Iris pigment epithelial cell (primary cell): ENCODE measurements around the gene SPZ1.
A peak's percentile ranks its signal among the peaks of the same experiment; 100 is the strongest.
"Not testable (repeated sequence)": the region's sequence is repeated elsewhere in the genome, so short reads cannot be mapped to it uniquely, and the experiment has no call there.

Experiments
- DNase-seq: peaks from one replicate; pipeline ENCODE4 v3.0.0-alpha.2; 2011; ENCODE audit warnings: low read depth

Gene SPZ1

GRCh38 chr5:80319702-80320101 is at the start of gene SPZ1:
Gene SPZ1 (plus strand): TSS chr5:80320002. CDS start chr5:80320216, 214 bp downstream.
- DNase-seq = no peak

DNA sequence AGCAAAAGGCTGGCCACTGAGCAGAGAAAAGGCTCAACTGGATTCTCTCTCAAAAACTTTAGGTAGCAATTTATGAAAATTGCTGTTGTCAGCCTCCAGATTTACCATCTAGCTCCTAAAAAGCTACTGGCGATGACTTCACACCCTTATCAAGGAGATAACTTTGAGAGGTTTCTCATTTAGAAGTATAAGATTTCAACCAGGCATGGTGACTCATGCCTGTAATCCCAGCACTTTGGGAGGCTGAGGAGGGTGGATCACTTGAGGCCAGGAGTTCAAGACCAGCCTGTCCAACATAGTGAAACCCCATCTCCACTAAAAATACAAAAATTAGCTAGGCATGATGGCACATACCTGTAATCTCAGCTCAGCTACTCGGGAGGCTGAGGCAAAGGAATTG is 49.3 kb upstream of the SPZ1 start:
- DNase-seq = not testable (repeated sequence)

- no peak for DNase-seq
These were observed 44.5 kb upstream of the SPZ1 start for GRCh38 chr5:80275347-80275746.

DNA sequence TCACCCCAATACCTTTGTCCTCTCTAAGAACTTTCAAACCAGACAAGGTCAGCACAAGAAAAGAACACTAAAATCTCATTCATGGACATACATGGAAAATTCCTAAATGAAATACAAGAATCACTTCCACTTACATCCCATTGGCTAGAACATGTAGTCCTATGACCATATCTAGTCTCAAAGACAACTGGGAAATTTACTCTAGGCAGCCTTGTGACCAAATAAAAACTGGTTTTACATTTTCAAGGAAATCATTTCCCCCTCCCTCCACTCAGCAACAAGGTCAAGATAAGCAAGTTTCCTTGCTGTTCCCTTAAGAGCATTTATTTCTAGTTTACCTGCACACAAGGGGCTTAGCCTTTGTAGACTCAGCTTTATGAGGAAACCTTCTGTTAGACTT is 43.6 kb upstream of the SPZ1 start:
- DNase-seq = no peak

GRCh38 chr5:80277191-80277590 is 42.6 kb upstream of the SPZ1 start:
- no peak for DNase-seq

DNA sequence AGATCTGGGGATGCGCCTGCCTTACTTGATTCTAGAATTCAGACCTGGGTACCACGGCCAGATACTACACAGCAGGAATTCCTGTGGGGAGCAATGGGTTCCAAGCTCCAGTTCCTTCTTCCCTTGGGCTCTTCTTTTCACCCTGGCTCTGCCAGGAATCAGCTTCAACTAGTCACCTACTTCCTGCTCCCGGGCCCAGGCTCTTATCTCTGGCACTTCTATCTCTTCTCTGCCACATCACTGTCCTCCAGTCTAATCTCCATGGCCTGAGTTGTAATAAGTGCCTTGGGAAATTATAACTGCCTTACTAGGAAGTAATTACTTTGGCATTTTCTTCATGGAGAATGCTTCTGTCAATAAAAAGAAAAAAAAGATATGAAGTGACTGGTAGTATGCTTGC is 37.7 kb upstream of the SPZ1 start:
- no peak for DNase-seq

- DNase-seq = no peak
These were observed 36.4 kb upstream of the SPZ1 start for GRCh38 chr5:80283360-80283759.

DNA sequence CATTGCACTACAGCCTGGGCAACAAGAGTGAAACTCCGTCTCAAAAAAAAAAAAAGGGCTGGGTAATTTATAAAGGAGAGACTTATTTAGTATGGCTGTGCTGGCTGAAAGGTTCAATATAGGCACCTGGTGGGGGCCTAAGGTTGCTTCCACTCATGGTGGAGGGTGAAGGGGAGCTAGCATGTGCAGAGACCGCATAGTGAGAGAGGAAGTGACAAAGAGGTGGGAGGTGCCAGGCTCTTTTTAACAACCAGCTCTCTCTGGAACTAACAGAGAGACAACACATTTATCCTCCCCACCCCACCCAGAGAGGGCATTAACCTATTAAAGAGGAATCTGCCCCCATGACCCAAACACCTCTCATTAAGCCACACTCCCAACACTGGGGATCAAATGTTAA is 35.1 kb upstream of the SPZ1 start:
- DNase-seq = no peak

DNA sequence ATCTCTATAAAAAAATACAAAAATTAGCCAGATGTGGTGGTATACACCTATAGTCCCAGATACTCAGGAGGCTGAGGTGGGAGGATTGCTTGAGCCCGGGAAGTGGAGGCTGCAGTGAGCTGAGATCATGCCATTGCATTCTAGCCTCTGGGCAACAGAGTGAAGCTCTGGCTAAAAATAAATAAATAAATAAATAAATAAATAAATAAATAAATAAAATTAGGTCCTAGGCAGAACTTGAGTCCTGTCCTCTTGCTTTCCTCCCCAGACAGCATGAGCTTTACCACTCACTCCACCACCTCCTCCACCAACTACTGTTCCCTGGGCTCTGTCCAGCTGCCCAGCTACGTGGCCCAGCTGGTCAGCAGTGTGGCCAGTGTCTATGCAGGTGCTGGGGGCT is 31.6 kb upstream of the SPZ1 start:
- no peak for DNase-seq

DNA sequence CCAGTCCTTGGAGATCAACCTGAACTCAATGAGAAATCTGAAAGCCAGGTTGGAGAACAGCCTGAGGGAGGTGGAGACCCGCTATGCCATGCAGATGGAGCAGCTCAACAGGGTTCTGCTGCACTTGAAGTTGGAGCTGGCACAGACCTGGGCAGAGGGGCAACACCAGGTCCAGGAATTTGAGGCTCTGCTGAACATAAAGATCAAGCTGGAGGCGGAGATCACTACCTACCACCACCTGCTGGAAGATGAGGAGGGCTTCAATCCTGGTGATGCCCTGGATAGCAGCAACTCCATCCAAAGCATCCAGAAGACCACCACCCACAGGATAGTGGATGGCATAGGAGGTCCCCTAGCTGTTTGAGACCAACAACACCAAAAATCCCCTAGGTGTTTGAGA is 30.5 kb upstream of the SPZ1 start:
- no peak for DNase-seq

- no peak for DNase-seq
These were observed 28.0 kb upstream of the SPZ1 start for GRCh38 chr5:80291761-80292160.

DNA sequence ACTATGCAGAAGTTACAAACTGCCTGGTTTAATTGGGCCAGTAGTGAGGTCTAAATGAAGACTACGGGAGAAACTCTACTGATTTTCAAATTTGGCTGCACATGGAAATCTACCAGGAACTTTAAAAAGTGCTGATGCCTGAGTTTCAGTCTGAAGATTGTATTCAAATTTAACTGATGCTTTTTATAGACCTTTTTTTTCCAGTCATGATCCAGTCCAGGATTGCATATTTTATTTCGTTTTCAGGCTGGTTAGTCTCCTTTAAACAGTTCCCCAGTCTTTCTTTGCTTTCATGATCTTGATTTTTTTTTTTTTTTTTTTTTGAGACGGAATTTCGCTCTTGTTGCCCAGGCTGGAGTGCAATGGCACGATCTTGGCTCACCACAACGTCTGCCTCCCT is 23.7 kb upstream of the SPZ1 start:
- no peak for DNase-seq

DNA sequence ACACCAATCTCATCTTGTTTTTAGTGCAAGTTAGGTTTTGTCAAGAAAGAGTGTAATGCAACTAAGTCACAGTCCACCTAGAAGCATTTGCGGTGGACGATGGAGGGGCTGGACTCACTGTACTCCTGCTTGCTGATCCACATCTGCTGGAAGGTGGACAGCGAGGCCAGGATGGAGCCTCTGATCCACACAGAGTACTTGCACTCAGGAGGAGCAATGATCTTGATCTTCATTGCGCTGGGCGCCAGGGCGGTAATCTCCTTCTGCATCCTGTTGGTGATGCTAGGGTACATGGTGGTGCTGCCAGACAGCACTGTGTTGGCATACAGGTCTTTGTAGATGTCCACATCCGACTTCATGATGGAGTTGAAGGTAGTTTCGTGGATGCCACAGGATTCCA is 20.2 kb upstream of the SPZ1 start:
- no peak for DNase-seq

DNA sequence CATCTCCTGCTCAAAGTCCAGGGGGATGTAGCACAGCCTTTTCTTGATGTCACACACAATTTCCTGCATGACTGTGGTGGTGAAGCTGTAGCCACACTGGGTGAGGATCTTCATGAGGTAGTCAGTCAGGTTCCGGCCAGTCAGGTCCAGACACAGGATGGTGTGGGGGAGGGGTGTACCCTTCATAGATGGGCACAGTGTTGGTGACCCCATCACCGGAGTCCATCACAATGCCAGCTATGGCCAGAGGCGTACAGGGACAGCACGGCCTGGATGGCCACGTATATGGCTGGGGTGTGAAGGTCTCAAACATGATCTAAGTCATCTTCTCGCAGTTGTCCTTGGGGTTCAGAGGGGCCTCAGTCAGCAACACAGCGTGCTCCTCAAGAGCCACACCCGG is 19.7 kb upstream of the SPZ1 start:
- no peak for DNase-seq

- DNase-seq = not testable (repeated sequence)
These were observed 19.0 kb upstream of the SPZ1 start for GRCh38 chr5:80300796-80301195.

DNA sequence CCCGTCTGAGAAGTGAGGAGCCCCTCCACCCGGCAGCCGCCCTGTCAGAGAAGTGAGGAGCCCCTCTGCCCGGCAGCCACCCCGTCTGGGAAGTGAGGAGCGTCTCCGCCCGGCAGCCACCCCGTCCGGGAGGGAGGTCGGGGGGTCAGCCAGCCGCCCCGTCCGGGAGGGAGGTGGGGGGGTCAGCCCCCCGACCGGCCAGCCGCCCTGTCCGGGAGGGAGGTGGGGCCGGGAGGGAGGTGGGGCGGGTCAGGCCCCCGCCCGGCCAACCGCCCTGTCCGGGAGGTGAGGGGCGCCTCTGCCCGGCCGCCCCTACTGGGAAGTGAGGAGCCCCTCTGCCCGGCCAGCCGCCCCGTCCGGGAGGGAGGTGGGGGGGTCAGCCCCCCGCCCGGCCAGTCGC is 18.5 kb upstream of the SPZ1 start:
- not testable (repeated sequence) for DNase-seq

DNA sequence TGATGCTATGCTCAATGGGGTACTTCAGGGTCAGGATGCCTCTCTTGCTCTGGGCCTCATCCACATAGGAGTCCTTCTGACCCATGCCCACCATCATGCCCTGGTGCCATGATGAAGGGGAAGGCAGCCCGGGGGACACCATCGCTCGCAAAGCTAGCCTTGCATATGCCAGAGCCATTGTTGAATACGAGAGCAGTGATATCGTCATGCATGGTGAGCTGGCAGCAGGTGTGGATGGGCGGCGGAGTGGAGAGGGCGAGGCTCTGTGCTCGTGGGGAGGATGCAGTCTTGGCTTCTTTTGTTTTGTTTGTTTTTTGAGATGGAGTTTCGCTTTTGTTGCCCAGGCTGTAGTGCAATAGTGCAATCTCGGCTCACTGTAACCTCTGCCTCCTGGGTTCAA is 17.2 kb upstream of the SPZ1 start:
- DNase-seq = no peak

- DNase-seq = no peak
These were observed 11.3 kb upstream of the SPZ1 start for GRCh38 chr5:80308526-80308925.

DNA sequence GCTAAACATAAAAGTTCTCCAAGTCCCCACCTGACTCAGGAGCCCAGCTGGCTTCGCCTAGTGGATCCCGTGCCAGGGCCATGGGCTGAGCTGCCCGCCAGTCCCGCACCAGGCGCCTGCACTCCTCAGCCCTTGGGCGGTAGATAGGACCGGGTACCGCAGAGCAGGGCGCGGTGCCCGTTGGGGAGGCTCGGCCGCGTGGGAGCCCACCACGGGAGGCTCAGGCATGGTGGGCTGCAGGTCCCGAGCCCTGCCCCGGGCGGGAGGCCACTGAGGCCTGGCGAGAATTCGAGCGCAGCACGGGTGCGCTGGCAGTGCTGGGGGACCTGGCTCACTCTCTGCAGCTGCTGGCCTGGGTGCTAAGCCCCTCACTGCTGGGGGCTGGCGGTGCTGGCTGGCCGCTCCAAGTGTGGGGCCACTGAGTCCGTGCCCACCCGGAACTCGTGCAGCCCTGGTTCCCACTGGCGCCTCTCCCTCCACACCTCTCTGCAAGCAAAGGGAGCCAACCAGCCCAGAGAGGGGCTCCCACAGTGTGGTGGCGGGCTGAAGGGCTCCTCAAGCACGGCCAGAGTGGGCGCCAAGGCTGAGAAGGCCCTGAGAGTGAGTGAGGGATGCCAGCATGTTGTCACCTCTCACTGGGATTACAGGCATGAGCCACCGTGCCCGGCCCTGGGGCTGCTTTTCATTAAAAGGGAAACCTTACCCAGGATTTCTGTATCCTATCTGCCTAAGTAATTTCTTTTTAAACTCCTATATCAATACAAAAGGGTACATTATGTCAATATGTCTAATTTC is 9.7 kb upstream of the SPZ1 start:
- DNase-seq = no peak

DNA sequence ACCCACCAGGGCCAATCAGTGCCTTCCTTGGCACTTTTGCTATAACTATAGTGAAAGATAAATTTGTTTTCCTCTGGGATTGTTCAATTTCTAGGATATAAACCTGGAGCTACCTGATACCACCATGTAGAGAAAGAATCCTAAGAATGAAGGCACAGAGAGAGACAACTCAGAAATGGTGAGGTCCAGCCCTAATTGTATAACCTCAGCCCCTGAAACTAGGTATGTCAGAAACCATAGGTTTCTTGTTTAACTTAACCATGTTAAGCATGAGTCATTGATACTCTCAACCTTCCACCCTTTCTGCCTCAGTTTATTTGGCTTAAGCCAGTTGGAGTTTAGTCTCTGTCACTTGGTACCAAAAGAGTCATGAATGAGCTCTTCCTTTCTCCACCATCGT is 4.6 kb upstream of the SPZ1 start:
- DNase-seq = no peak

DNA sequence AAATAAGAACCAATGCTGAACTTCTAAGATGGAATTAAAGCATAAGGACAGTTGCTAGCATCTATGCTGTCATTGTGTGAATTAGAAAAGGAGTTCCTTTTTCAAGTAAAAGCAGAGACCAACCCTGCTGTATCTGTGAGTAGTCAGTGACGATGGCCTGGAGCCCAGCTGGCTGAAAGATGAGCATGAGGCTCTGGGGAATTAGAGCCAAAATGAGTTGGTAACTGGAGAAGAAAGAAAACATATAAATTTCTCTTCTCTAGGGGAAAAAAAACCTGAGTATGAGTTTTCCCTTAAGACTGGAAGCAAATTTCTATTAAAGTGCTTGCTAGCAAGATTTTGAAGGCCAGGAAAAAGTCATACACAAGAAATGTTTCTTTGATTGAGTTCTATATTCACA is 1.6 kb upstream of the SPZ1 start:
- peak; percentile 12 for DNase-seq

GRCh38 chr5:80324912-80325311 is 5.1 kb downstream of the SPZ1 start:
- DNase-seq = no peak

- no peak for DNase-seq
These were observed 6.7 kb downstream of the SPZ1 start for GRCh38 chr5:80326468-80326867.

DNA sequence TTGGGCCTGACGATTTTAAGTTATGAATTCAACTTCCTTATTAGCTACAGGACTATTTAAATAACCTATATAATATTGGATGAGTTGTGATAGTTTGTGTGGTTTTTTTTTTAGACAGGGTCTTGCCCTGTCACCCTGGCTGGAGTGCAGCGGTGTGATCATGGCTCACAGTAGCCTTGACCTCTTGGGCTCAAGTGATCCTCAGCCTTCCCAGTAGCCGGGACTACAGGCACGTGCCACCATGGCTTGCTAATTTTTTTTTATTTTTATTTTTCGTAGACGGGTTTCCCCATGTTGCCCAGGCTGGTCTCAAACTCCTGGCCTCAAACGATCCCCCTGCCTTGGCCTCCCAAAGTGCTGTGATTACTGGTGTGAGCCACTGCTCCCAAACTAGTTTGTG is 17.6 kb downstream of the SPZ1 start:
- DNase-seq = no peak
